Heart right ventricle (tissue), 16 donors: ENCODE results near the gene ZNHIT1. TPM values are rescaled to one million over a fixed set of nuclear protein-coding genes. Genes with fewer than 3 reads are reported as not detected.

Experiments used
- ATAC-seq, 8 donors: fragments of 200-7000 bp; cut with Tn5 transposase; one replicate each; pipeline ENCODE4 v1.9.1; 2020; ENCODE audit warnings: mild to moderate bottlenecking in 8 of 8, moderate library complexity in 8 of 8, moderate number of reproducible peaks in 1 of 8
- DNase-seq, 2 donors: peaks; one replicate each; pipeline ENCODE4 v3.0.0-alpha.2; 2020
- H3K27ac ChIP-seq, 10 donors: fragments of 200-600 bp; sonication (generic) in 2 of 10; one replicate each; pipeline versions ENCODE4 v1.5.0 to v1.8.0; 2020 to 2022; ENCODE audit warnings: mild to moderate bottlenecking in 3 of 10
- H3K27me3 ChIP-seq, 7 donors: fragments of 200-600 bp; one replicate each; pipeline ENCODE4 v1.8.0; 2021 to 2022; ENCODE audit warnings: mild to moderate bottlenecking in 2 of 7
- H3K36me3 ChIP-seq, 9 donors: fragments of 200-600 bp; sonication (generic) in 1 of 9; one replicate each; pipeline versions ENCODE4 v1.5.0 to v1.8.0; 2020 to 2022; ENCODE audit warnings: mild to moderate bottlenecking in 2 of 9
- H3K4me1 ChIP-seq, 9 donors: fragments of 200-600 bp; sonication (generic) in 1 of 9; one replicate each; pipeline versions ENCODE4 v1.5.0 to v1.8.0; 2020 to 2022; ENCODE audit warnings: mild to moderate bottlenecking in 4 of 9
- H3K4me3 ChIP-seq, 10 donors: fragments of 200-600 bp; sonication (generic) in 2 of 10; one replicate each; pipeline versions ENCODE4 v1.5.0 to v1.8.0; 2020 to 2022; ENCODE audit warnings: mild to moderate bottlenecking in 7 of 10, moderate library complexity in 2 of 10
- H3K9me3 ChIP-seq, 11 donors: fragments of 200-600 bp in 10 of 11; sonication (generic) in 2 of 11; one replicate each; pipeline versions ENCODE4 v1.5.0 to v1.8.0; 2013 to 2022; ENCODE audit warnings: mild to moderate bottlenecking in 2 of 11, control low read depth in 1 of 11, moderate library complexity in 1 of 11
- WGBS, 2 donors: extraction: QIAGEN DNeasy Blood & Tissue Kit; methylation state at CpG; one replicate each; pipeline ENCODE4 v1.1.7; 2013; ENCODE audit warnings: inconsistent platforms in 1 of 2; 5-methylcytosine and 5-hydroxymethylcytosine counted together
- intact Hi-C, 10 donors: fragments of 100-400 bp; cut with DNase I; formaldehyde crosslinking; loops; one replicate each; pipeline versions ENCODE4 v1.11.1 to v1.14.2; 2022
- polyA plus RNA-seq, 2 donors: library from polyadenylated mRNA; stranded (reverse); fragments of 200-250 nt; gene quantifications; one replicate each; pipeline ENCODE4 v1.2.3, GENCODE V29; 2013
- total RNA-seq, 10 donors: library from RNA; stranded (reverse); fragmentation: NEBNext Ultra II Directional in 3 of 10; extraction: Animal tissue kit (Norgen Biotek cat#: 25700) in 3 of 10; gene quantifications; one replicate each; pipeline versions ENCODE4 v1.2.1 to v1.2.4, GENCODE V29; 2021 to 2023
- TF ChIP-seq, protein P1 (sequence below), 9 donors: fragments of 200-600 bp; sonication (generic) in 2 of 9; IDR thresholded peaks; one replicate each; pipeline versions ENCODE4 v1.5.0 to v1.8.0; 2021 to 2022; ENCODE audit warnings: antibody characterized with exemption in 9 of 9, mild to moderate bottlenecking in 5 of 9, moderate library complexity in 1 of 9
- donor health status: Arrhythmogenic right ventricular cardiomyopathy.
- donor health status: ischemic (EF 13 %, LVEDD 7.1; RV severe dilation, severe dysfunction).
- donor health status: healthy with polysubstance abuse.
- donor health status: DM: no; HTN: yes; CAD: no.
- donor health status: DM: no; HTN: no; CAD: no.
- donor health status: ischemic (EF 25% LVEDD 6.9; RV normal size, moderate dysfunction).
- donor health status: ischemic (EF 25% LVEDD 5.7; RV mildly dilated, moderate dysfunction).
- donor health status: healthy.
- donor health status: DM: yes; HTN: yes; CAD: no.
- donor health status: Ischemic cardiomyopathy.
- donor health status: ischemic (EF 35%, LVEDD 5.7; RV mildly dilated, moderate dysfunction).
- donor health status: nonischemic (EF 11% LVEDD 7.7; RV severe dilation, severe dysfunction).
- donor health status: DM: yes; HTN: yes; CAD: no.
- donor health status: PGD.
- donor health status: ischemic (EF 29% LVEDD 5.4; RV normal size, mild dysfunction).
- donor health status: nonischemic (EF 23%, LVEDD 6.1; RV moderate dilation, normal function).

The ZNHIT1 gene
- total and polyA plus RNA-seq, 12 donors = 45.4 to 194 (median 52.6) TPM

DNA sequence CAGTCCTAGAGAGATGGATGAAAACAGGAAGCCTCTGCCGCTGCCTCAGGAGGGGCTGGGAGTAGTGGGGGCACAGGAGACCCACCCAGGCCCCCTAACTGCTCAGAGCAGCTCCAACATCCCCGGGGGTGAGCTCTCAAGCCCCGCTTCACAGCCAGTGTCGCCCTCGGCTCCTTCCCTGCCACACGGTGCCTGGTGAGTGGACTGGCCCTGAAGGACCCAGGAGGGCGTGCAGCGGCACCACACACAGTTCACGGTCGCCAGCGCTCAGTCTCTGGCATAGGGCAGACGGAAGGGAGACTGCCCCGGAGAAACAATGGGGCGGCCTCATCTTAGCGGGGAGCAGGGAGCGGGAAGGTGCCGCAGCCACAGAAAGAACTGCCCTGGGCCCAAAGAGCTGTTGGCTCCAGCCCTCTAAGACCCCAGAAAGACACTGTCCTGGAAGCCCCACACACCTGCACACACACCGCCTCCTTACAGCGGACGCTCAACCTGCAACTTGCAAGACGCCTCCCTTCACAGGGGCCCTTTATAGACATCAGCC is 18.4 kb downstream of the ZNHIT1 start:
- Histone ChIP-seq H3K27ac (no peak overlapping the region), H3K27me3 (no peaks in the 10 kb centered on the region), H3K4me3 (no peak overlapping the region), H3K4me1 (peaks cover 17 to 61% (median 49%) of the 10 kb centered on the region in 9 donors), H3K36me3 (peaks cover 0 to 58% (median 17%) of the 10 kb centered on the region in 9 donors), H3K9me3 (no peaks in the 10 kb centered on the region)
- TF ChIP-seq, protein P1, sequence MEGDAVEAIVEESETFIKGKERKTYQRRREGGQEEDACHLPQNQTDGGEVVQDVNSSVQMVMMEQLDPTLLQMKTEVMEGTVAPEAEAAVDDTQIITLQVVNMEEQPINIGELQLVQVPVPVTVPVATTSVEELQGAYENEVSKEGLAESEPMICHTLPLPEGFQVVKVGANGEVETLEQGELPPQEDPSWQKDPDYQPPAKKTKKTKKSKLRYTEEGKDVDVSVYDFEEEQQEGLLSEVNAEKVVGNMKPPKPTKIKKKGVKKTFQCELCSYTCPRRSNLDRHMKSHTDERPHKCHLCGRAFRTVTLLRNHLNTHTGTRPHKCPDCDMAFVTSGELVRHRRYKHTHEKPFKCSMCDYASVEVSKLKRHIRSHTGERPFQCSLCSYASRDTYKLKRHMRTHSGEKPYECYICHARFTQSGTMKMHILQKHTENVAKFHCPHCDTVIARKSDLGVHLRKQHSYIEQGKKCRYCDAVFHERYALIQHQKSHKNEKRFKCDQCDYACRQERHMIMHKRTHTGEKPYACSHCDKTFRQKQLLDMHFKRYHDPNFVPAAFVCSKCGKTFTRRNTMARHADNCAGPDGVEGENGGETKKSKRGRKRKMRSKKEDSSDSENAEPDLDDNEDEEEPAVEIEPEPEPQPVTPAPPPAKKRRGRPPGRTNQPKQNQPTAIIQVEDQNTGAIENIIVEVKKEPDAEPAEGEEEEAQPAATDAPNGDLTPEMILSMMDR (IDR thresholded peaks at IDR 0.05) = no peak
- intact Hi-C loops = no loop called here
- no peak for DNase-seq
- WGBS, 2 donors = 91 to 96% methylated on average over 21 of the region's 21 CpGs
- ATAC-seq = no peak

DNA sequence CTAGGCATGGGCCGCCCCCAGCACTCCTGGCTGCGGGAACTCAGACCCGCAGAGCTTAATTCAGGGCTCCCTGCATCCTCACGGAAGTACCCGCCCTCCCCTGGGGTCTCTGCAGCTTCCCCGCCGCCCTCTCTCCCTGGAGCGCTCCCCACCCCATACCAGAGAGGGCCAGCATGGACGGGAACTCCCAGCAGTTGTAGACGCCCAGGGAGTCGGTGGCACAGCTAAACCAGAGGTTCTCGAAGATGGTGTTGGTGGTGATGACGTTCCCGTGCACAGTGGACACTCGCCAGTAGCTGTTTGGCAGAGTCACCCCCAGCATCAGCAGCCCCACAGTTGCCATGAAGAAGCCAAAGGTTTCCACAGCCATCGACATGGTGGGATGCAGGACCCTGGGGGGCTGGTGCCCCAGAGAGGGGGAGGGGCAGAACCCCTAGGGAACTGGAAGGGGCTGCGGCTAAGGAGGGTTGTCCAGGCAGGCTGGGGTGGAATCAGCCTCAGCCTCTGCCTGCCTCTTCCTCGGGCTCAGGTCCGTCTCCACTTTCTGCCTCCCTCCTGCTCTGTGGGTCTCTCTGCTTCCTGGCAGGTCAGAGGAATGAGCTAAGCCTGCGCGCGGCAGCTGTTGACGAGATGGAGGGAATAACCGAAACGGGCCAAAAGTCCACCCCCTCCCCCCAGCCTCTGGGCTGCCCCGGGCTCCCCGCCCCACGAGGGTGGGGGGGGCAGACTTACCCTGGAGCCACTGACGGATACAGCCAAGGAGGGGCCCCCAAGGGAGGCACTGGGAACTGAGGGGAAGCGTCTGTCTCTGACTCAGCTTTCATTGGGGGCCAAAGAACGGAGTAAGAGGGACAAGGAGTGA is 19.5 kb downstream of the ZNHIT1 start, which contains the start of gene CLDN15:
Gene CLDN15, minus strand, starts transcription at position 597 of the 862 bp plus-strand sequence. Its CDS starts 221 bp downstream, at position 376.
- TF ChIP-seq, protein P1 (IDR thresholded peaks at IDR 0.05) = no peak
- H3K4me3 ChIP-seq = peak within 1 kb of the TSS in 8 of 10 donors; percentile 6 to 30 (median 16)
- intact Hi-C loops = loop anchor here in 1 of 10 donors (2.0 kb wide), 1 partner anchor 17 kb away; no protein-coding TSS in a partner anchor
- H3K27ac ChIP-seq = peak within 1 kb of the TSS; percentile 67 to 90 (median 80)
- no peaks in the 10 kb centered on the region for H3K27me3 ChIP-seq
- peaks cover 0 to 61% (median 17%) of the 10 kb centered on the region in 9 donors for H3K36me3 ChIP-seq
- WGBS, 2 donors = 44 to 47% methylated on average over 31 of the region's 31 CpGs
- peak; percentile 85 to 88 for DNase-seq
- H3K9me3 ChIP-seq = no peaks in the 10 kb centered on the region
- peaks cover 15 to 61% (median 47%) of the 10 kb centered on the region in 9 donors for H3K4me1 ChIP-seq
- ATAC-seq = peak; percentile 50 to 89 (median 80)

DNA sequence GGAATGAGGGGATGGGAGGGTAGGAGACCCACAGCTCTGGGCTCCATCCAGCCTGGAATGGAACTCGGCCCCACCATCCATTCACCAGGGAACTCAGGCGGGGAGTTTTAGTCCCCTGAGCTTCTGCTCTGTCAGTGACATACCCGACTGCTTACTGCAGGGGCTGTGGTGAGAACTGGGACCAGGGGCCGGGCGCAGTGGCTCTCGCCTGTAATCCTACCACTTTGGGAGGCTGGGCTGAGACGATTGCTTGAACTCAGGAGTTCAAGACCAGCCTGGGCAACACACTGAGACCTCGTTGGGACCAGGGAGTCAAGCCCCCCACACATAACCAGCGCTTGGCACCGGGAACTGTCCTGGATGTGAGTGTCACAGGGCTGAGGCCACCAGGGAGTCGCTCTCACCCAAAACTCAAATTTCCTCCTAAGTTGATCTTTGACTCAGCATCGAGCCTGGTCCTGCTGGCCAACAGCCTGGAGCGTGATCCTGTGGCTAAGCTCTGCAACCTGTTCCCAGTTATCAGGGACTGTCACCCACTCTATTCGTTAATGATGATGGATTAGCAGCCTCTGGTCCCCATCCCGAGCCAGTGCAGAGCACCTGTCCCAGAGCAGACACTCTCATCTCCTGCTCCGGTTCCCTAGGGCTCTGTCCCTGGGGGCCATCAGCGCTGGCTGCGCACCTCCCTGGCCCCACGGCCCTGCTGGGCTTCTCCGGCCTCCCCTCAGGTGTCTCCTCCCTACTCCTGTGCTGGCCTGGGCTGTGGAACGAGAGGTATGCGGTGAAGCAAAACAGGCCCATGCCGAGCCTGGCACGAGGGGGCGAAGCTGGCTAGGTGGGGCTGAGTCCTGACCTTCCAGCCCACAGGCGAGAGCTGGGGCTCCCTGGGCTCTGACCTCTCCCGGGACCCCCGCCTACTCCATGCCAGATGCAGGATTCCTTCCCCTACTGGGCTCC is 20.5 kb downstream of the ZNHIT1 start:
- peaks cover 20 to 67% (median 54%) of the 10 kb centered on the region in 9 donors for H3K4me1 ChIP-seq

More for the DNA sequence above, 20.5 kb downstream of the ZNHIT1 start:
- H3K36me3 ChIP-seq = peaks cover 0 to 72% (median 17%) of the 10 kb centered on the region in 9 donors
- peak; percentile 2 to 13 (median 6) for ATAC-seq
- no peaks in the 10 kb centered on the region for H3K9me3 ChIP-seq
- peak overlapping the region; percentile 67 to 90 (median 80) for H3K27ac ChIP-seq
- peak overlapping the region in 5 of 10 donors; percentile 11 to 31 (median 28) for H3K4me3 ChIP-seq
- TF ChIP-seq, protein P1 (IDR thresholded peaks at IDR 0.05) = no peak
- DNase-seq = no peak
- intact Hi-C loops = loop anchor here in 1 of 10 donors (2.0 kb wide), 1 partner anchor 18 kb away; no protein-coding TSS in a partner anchor
- 50 to 54% methylated on average over 28 of the region's 28 CpGs for WGBS, 2 donors
- H3K27me3 ChIP-seq = no peaks in the 10 kb centered on the region
